ENCODE measurements around the gene AQP10. TPM values are rescaled to one million over a fixed set of nuclear protein-coding genes. Genes with fewer than 3 reads are reported as not detected.
"Not testable (repeated sequence)": the region's sequence is repeated elsewhere in the genome, so short reads cannot be mapped to it uniquely, and the experiment has no call there.

AQP10 gene
- total RNA-seq, 1 donor from 2014 or later = 0.27 TPM

DNA sequence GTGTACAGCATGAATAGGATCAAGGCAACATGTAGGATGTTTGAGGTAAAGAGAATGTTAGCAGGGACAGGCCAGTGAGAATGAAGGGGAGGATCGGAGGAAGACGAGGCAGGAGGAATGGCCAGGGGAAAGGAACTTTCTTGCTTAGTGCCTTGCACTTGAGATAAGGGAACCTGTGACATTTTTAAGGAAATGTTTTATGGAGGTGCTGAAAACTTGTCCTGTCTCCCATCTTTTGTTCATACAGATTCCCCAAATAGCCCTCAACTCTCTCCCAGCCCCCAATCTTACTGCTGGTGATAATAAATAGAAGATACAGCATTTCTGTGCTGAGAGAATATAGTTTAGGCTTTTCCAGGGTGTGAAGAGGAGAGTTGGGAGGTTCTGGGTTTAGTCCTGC is 18.0 kb downstream of the AQP10 start:
- ATAC-seq = no peak
- intact Hi-C loops (cut with micrococcal nuclease) = no loop called here
- DNase-seq = no peak

DNA sequence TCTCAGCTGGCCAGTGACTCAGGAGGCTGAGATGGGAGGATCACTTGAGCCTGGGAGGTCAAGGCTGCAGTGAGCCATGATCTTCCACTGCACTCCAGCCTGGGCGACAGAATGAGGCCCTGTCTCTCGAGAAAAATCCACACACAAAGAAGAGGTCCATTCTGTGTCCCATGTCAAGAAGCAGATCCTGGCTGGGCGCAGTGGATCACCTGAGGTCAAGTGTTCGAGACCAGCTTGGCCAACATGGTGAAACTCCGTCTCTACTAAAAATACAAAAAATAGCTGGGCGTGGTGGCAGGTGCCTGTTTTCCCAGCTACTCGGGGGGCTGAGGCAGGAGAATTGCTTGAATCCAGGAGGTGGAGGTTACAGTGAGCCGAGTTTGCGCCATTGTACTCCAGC is 20.5 kb downstream of the AQP10 start:
- ATAC-seq; intact Hi-C loops (cut with micrococcal nuclease): not testable (repeated sequence)

DNA sequence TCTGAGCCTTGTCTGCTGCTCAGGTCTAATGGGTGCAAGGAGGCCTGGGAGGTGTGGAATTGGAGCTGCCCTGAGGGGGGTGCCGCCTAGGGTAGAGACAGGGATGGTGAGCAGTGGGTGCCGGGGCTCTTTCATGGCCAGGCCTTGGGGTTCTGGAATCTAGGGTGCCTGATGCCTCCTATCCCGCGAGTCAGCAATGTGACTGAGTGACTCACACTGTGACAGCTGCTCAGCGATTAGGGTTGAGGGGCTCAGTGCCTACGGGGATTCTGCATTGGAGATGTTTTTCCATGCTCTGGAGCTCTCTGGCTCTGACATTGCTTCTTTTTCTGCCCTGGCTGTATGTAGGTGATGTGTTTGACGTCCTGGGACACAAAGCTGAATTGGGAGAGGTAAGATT is 21.2 kb downstream of the AQP10 start:
- no peak for DNase-seq
- intact Hi-C loops (cut with micrococcal nuclease) = no loop called here
- ATAC-seq = no peak

More for the DNA sequence above, 20.5 kb downstream of the AQP10 start:
- DNase-seq = not testable (repeated sequence)

DNA sequence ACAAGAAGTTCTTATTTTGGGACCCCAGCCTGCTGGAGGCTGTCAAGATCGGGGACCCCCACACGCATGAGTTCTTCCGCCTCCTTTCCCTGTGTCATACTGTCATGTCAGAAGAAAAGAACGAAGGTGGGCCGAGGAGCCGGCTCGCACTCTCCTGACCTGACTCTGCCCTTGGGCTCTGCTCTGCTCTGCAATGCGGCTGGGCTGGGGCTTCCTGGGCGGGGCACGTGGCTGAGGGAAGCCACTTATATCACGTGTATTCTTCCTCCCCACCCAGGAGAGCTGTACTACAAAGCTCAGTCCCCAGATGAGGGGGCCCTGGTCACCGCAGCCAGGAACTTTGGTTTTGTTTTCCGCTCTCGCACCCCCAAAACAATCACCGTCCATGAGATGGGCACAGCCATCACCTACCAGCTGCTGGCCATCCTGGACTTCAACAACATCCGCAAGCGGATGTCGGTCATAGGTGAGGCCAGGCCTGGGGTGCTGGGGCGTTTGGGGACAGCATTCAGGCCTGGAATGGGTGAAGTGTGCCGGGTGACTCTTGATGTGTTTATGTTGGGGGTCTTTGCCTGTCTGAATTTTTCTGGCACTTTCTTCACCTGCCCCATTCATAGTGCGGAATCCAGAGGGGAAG is 22.1 kb downstream of the AQP10 start:
- ATAC-seq = peak; percentile 67
- DNase-seq = peak; percentile 57
- intact Hi-C loops (cut with micrococcal nuclease) = no loop called here

DNA sequence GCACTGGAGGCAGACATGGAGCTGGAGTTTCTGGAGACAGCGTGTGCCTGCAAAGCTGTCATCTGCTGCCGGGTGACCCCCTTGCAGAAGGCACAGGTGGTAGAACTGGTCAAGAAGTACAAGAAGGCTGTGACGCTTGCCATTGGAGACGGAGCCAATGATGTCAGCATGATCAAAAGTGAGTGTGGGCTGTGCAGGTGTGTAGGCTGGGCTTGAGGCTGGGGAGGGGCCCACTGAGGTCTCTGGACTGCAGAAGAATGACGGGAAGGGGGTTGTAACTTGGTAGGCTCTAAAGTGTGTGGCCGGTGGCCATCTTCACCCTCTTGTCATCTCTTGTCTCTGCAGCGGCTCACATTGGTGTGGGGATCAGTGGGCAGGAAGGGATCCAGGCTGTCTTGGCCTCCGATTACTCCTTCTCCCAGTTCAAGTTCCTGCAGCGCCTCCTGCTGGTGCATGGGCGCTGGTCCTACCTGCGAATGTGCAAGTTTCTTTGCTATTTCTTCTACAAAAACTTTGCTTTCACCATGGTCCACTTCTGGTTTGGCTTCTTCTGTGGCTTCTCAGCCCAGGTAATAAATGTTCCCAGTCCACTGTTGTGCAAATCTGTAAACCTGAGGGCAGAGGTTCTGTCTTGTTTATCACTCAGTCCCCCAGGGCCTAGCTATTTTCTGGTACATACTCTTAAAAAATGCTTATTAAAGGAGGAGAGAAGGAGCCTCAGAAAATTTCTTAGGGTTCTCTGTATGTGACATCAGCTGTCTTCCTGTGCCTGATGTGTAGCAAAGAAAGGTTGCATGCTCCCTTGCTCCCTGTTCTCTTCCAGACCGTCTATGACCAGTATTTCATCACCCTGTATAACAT is 24.3 kb downstream of the AQP10 start:
- DNase-seq = peak; percentile 66
- ATAC-seq = no peak
- intact Hi-C loops (cut with micrococcal nuclease) = no loop called here

DNA sequence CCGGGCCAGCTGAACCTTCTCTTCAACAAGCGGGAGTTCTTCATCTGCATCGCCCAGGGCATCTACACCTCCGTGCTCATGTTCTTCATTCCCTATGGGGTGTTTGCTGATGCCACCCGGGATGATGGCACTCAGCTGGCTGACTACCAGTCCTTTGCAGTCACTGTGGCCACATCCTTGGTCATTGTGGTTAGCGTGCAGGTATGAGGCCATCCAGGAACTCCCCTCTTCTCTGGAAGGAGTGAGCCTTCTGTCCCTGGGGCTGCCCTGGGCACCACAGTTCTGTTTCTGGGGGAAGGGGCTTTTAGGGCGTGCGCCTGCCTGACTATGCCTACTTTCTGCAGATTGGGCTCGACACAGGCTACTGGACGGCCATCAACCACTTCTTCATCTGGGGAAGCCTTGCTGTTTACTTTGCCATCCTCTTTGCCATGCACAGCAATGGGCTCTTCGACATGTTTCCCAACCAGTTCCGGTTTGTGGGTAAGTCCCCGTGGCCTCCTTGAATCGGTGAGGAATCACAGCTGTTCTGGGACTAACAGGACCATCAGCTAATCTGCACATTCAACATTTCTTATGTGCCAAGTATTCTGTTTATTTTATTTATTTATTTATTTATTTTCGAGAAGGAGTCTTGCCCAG is 25.5 kb downstream of the AQP10 start:
- ATAC-seq (no peak), DNase-seq (no peak)
- intact Hi-C loops (cut with micrococcal nuclease) = no loop called here

DNA sequence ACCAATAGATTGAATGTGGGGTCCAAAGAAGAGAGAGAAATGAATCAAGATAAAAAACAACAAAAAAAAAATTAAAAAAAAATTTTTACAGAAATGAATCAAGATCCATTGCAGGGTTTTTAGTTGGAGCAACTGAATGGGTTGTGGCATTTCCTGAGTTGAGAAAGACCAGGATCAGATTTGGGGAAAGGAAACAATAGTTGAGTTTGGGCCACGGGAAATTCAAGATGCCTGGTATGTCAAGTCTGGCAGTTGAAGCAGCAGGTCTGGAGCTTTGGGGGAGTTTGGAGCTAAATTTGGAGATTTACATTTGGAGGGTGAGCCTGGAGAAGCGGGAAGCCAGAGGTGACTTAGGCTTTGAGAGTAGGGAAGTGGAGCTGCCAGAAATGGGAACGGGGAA is 27.1 kb downstream of the AQP10 start:
- DNase-seq = no peak
- ATAC-seq = no peak
- intact Hi-C loops (cut with micrococcal nuclease) = no loop called here

DNA sequence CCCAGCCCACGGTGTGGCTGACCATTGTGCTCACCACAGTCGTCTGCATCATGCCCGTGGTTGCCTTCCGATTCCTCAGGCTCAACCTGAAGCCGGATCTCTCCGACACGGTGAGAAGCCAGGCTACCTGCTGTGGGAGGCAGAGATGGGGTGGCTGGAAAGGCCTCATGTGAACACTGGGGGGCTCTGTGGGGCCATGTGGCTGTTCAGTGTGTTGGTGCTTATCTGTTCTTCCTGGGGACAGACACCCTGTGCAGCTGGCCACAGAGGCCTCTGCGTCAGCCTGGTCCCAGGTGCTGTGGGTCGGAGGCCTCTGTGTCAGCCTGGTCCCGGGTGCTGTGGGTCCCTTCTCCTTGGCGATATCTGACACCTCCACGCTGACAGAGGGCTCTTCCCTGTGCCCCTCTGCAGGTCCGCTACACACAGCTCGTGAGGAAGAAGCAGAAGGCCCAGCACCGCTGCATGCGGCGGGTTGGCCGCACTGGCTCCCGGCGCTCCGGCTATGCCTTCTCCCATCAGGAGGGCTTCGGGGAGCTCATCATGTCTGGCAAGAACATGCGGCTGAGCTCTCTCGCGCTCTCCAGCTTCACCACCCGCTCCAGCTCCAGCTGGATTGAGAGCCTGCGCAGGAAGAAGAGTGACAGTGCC is 27.7 kb downstream of the AQP10 start:
- peak; percentile 22 for ATAC-seq
- peak; percentile 40 for DNase-seq
- intact Hi-C loops (cut with micrococcal nuclease) = no loop called here

DNA sequence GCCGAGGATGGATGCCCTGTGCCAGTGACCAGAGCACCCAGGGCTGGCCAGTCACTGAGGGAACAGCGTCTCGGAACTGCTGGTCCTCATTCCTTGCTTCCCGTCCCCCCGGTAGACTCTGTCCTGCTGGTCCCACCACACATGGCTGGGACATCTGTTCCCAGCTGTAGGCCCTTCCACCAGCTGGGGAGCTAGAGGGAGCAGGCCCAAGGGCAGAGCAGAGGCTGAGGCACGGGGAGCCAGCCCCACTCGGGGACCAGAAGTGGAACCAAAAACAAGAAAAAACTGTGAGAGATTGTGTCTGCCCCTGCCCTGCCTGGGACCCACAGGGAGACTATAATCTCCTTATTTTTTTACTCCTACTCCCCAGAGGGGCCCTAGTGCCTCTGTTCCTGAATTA is 28.2 kb downstream of the AQP10 start:
- ATAC-seq = peak; percentile 48
- intact Hi-C loops (cut with micrococcal nuclease) = no loop called here
- DNase-seq = peak; percentile 39

DNA sequence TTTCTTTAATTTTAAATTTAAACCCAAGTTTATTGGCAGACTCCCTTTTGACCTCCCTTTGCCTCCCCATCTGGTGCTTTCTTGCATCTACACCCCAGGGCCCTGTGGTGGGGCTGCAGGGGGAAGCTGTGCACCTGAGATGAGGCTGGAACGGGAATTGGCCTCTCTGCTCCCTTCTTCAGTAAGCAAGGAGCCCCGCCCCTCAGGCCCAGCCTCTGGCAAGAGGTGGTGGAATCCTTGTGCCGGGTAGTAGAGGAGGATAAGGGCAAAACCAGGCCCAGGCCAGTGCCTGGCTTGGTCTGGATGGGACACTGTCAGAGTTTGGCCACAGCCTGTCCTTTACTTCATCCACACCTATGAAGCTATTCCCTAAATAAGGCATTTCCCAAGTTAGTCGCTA is 29.5 kb downstream of the AQP10 start:
- intact Hi-C loops (cut with micrococcal nuclease) = no loop called here
- ATAC-seq (no peak), DNase-seq (no peak)

DNA sequence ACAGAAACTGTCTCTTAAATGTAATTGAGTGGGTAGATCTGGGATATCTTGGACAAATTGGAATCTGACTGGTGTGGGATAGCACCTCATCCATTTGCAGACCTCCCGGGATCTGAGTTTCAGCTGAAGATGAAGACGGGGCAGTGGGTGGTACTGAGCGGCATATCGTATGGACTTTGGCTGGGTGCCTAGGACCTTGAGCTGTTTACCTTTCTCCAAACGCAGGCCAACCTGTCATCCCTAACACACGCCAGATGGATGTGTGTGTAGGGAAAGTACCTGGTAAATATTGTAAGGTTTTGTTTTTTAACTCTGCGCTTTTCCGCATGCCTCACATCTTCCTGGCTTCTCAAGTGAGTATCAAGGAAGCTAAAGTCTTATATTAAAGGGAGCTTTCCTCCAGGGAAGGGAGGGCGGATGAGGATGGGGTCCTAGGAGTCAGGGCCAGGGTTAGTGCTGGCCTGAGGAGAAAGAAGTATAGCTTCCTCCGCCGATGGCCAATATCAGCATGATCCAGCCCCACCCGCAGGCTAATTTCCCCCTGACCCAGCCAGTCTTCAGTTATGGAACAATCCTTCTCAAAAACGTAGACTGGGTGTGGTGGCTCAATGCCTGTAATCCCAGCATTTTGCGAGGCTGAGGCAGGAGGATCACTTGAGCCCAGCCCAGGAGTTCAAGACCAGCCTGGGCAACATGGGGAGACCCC is 30.6 kb downstream of the AQP10 start:
- DNase-seq (no peak), ATAC-seq (no peak)
- intact Hi-C loops (cut with micrococcal nuclease) = no loop called here

DNA sequence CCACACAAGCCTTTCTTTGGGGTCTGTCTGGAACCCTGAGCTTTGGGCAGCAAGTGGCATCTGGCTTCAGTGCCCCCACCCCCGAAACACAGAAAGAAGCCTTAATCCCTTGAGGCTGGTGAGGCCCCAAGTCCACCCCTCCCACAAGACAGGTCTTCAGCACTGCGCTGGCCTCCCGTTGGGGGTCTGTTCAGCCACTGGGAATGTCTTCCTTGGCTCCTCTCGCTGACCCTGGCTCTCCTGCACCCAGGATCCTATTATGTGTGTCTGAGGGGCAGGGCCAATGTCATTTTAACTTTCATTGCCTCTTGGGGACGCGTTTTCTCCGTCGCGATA is 31.3 kb downstream of the AQP10 start:
- no peak for DNase-seq
- no peak for ATAC-seq
- intact Hi-C loops (cut with micrococcal nuclease) = no loop called here

DNA sequence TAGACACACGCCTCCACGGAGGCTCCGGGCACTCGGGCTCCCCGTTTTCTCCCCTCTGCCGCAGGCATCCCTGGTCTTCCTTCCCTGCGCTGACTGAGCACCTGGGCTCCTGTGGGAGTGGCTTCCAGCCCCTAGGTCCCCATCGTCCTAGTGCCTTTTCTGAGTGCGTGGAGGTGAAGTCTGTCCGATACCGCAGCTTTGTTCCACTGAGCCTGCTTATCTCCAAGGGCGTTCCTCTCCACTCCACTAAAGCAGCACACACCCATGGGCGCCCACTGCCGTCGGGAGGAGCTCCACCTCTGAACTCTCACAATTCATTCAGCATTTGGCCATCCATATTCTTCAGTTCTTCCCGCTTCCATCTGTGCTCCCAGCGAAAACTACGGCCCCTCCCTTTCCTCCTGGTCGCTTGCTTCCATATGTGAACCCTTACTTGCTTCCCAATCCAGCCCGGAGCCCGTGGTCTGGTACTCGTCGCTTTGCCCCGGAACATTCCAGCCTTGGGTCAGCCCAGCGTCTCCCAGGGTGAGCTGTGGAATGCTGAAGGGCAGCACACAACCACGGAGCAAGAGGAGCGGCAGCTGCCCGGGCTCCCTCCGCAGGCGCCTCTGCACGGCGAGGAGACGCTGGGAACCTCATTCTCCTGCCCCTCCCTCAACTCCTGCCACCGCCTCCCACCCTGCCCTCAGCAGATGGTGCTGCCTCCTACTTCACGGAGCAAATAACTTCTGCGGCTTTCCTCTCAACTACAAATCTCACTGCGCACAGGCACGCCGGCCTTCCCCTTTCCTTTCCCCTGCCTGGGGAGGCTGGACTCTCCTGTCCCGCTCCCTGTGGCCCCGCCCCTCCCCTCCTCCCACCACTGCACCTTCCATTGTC is 31.9 kb downstream of the AQP10 start:
- intact Hi-C loops (cut with micrococcal nuclease) = no loop called here
- ATAC-seq = peak; percentile 69
- peak; percentile 62 for DNase-seq

DNA sequence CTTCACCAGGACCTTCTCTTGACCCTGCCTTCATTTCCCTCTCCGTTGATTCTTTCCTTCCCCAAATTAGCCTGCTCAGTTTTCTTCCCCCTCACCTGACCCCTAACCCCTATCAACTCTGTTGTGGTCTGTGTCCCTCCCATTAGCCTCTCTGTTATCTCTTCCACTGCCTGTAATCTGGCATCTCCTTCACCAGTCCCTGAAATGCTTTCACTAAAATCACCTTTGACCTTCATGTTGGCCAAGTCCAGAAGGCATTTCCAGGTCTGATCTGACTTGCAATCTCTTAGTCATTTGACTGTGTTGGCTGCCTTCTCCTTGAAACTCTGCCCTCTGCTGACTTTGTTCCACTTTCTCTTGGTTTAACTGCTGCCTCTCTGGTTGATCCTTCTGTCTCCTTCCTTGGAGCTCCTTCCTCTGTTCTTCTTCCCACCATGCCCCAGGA is 32.6 kb downstream of the AQP10 start:
- no peak for DNase-seq
- ATAC-seq = peak; percentile 51
- intact Hi-C loops (cut with micrococcal nuclease) = no loop called here

DNA sequence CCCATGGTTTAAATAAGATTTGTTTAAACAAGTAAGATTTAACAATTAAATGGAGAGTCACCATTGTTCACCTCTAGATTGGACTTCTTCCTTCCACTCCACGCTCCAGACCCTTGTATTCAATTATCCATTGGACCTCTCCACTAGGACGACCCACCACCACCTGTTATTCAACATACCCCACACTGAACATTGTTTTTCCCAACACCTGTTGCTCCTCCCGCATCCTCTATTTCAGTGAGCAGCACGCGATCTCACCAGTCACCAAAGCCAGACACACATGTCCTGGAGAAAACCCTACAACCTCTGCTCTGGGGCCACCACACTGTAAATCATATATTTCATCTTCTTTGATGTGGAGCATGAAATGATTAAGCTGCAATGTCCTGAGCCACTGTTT is 33.1 kb downstream of the AQP10 start:
- intact Hi-C loops (cut with micrococcal nuclease) = no loop called here
- DNase-seq = no peak
- ATAC-seq = no peak

DNA sequence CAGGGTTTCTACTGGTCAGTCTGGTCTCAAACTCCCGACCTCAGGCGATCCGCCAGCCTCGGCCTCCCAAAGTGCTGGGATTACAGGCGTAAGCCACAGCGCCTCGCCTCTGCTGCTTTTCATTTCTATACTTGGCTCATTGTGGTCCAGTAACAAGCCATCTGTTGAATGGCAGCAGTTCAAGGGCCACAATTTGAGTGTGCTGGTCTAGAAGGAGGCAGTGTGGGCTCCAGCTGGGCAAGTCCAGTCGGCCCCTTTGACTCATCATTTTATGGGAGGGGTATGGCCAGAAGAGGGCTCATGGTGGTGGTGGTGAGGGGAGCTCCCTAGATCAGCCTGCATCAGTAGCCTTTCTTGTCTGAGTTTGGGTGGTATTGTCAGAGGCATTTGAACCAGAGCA is 37.6 kb downstream of the AQP10 start:
- intact Hi-C loops (cut with micrococcal nuclease) = no loop called here
- DNase-seq (no peak), ATAC-seq (no peak)

DNA sequence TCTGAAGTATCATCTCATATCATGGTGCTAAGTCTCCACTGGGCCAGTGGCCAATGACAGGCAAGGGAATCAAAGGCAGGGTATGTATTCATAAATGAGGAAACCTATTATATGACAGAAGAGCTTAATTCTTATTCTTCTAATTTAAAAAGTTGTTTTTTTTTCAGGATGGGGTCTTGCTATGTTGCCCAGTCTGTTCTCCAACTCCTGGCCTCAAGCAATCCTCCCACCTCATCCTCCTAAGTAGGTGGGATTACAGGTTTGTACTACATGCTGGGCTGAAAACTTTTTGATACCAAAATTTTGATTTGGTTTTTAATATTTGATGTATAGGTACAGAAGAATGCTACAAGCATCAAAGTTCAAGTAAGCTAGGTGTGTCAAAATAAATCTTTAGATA is 39.4 kb downstream of the AQP10 start:
- intact Hi-C loops (cut with micrococcal nuclease) = no loop called here
- DNase-seq = no peak
- ATAC-seq = no peak

DNA sequence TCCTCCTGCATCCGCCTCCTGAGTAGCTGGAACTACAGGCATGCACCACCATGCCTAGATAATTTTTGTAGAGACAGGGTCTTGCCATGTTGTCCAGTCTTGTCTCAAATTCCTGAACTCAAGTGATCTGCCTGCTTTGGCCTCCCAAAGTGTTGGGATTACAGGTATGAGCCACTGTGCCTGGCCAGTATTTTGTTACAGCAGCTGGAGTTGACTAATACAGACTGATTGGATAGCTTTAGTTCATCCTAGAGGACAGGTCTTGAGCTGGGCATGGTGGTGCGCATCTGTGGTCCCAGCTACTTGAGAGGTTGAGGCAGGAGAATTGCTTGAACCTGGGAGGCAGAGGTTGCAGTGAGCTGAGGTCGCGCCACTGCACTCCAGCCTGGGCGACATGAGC is 40.0 kb downstream of the AQP10 start:
- intact Hi-C loops (cut with micrococcal nuclease); DNase-seq; ATAC-seq: not testable (repeated sequence)
